IMR-90 (cell line): Measurements from ENCODE around the gene CACNA2D1. TPM values are rescaled to one million over a fixed set of nuclear protein-coding genes. Genes with fewer than 3 reads are reported as not detected.
A peak's percentile ranks its signal among the peaks of the same experiment; 100 is the strongest.

ENCODE experiments used
- ATAC-seq: fragments of 200-7000 bp; cut with Tn5 transposase; 2 replicates; pipeline ENCODE4 v1.9.1; 2020; ENCODE audit warnings: low read depth, mild to moderate bottlenecking, moderate library complexity
- BruUV-seq: library from RNA; stranded (reverse); fragments of 400-500 nt; replicated peaks from 2 replicates; lab custom pipeline; 2021; lab: Mats Ljungman, UMichigan
- CTCF ChIA-PET: fragments of 300-600 bp; formaldehyde crosslinking; extraction: SDS; loops from one replicate; lab custom pipeline; 2021; ENCODE audit warnings: antibody characterized with exemption; lab: Yijun Ruan, JAX
- POLR2A ChIA-PET: fragments of 300-600 bp; sonication (Branson Sonifier 250); formaldehyde crosslinking; loops from one replicate; lab custom pipeline; 2022; ENCODE audit warnings: antibody characterized with exemption; ENCODE audit not compliant: unreplicated experiment; lab: Charles Lee
- DNase-seq: peaks from one replicate; pipeline ENCODE4 v3.0.0; 2013
- H2AFZ ChIP-seq: replicated peaks from 2 replicates; pipeline ENCODE3; 2013; ENCODE audit warnings: low read length, mild to moderate bottlenecking; ENCODE audit not compliant: poor library complexity
- H2AK5ac ChIP-seq: 2 replicates; pipeline ENCODE4 v1.6.1; 2013; ENCODE audit warnings: low read depth, low read length, inconsistent platforms
- H2AK9ac ChIP-seq: replicated peaks from 2 replicates; pipeline ENCODE3; 2013; ENCODE audit warnings: mild to moderate bottlenecking, low read depth, low read length, moderate library complexity; ENCODE audit not compliant: poor library complexity
- H2BK120ac ChIP-seq: 2 replicates; pipeline ENCODE4 v1.6.1; 2013; ENCODE audit warnings: low read depth, low read length, inconsistent platforms
- H2BK15ac ChIP-seq: 3 replicates; pipeline ENCODE4 v1.6.1; 2013; ENCODE audit warnings: low read depth, low read length, inconsistent platforms
- H2BK20ac ChIP-seq: 2 replicates; pipeline ENCODE4 v1.6.1; 2013; ENCODE audit warnings: low read depth, mild to moderate bottlenecking, inconsistent platforms, low read length, moderate library complexity
- H2BK5ac ChIP-seq: 2 replicates; pipeline ENCODE4 v1.6.1; 2013; ENCODE audit warnings: mild to moderate bottlenecking, low read depth, low read length, inconsistent platforms; ENCODE audit not compliant: poor library complexity, severe bottlenecking
- H3K14ac ChIP-seq: replicated peaks from 2 replicates; pipeline ENCODE4 v1.6.1; 2013; ENCODE audit warnings: low read depth, low read length, inconsistent platforms
- H3K18ac ChIP-seq: 2 replicates; pipeline ENCODE4 v1.6.1; 2013; ENCODE audit warnings: low read depth, low read length, control low read depth
- H3K23ac ChIP-seq: 2 replicates; pipeline ENCODE4 v1.6.1; 2013; ENCODE audit warnings: low read depth, low read length, inconsistent platforms
- H3K27ac ChIP-seq: 2 replicates; pipeline ENCODE4 v1.5.1; 2013; ENCODE audit warnings: mild to moderate bottlenecking, control low read depth, low read length; ENCODE audit not compliant: insufficient read depth
- H3K27me3 ChIP-seq: 2 replicates; pipeline ENCODE4 v1.6.1; 2013; ENCODE audit warnings: low read length; ENCODE audit not compliant: control insufficient read depth, insufficient read depth
- H3K36me3 ChIP-seq: 2 replicates; pipeline ENCODE4 v1.6.1; 2013; ENCODE audit warnings: low read length, mixed read lengths; ENCODE audit not compliant: control insufficient read depth, insufficient read depth
- H3K4ac ChIP-seq: 2 replicates; pipeline ENCODE4 v1.6.1; 2013; ENCODE audit warnings: low read depth, low read length, inconsistent platforms
- H3K4me1 ChIP-seq: 2 replicates; pipeline ENCODE4 v1.6.1; 2013; ENCODE audit warnings: low read length, mixed read lengths; ENCODE audit not compliant: control insufficient read depth, insufficient read depth
- H3K4me2 ChIP-seq: 2 replicates; pipeline ENCODE4 v1.6.1; 2013; ENCODE audit warnings: low read depth, mild to moderate bottlenecking, control low read depth, low read length, moderate library complexity
- H3K4me3 ChIP-seq: 2 replicates; pipeline ENCODE4 v1.5.1; 2013; ENCODE audit warnings: low read depth, mild to moderate bottlenecking, control low read depth, low read length, moderate library complexity; ENCODE audit not compliant: insufficient read depth
- H3K56ac ChIP-seq: 2 replicates; pipeline ENCODE4 v1.6.1; 2013; ENCODE audit warnings: low read length, inconsistent platforms; ENCODE audit not compliant: insufficient read depth; ENCODE audit errors: extremely low read depth
- H3K79me1 ChIP-seq, 2 experiments: 2 replicates each; pipeline ENCODE4 v1.6.1; 2013; ENCODE audit warnings: low read length in 2 of 2, inconsistent platforms in 1 of 2, low read depth in 1 of 2
- H3K9ac ChIP-seq: 2 replicates; pipeline ENCODE4 v1.6.1; 2013; ENCODE audit warnings: low read depth, low read length, control low read depth
- H3K9me1 ChIP-seq: 2 replicates; pipeline ENCODE4 v1.6.1; 2013; ENCODE audit warnings: low read length, inconsistent platforms; ENCODE audit not compliant: insufficient read depth
- H3K9me3 ChIP-seq: 2 replicates; pipeline ENCODE4 v1.6.1; 2013; ENCODE audit warnings: low read length; ENCODE audit not compliant: control insufficient read depth, insufficient read depth
- H4K20me1 ChIP-seq: 2 replicates; pipeline ENCODE4 v1.6.1; 2013; ENCODE audit warnings: low read length, inconsistent platforms; ENCODE audit not compliant: insufficient read depth
- H4K5ac ChIP-seq: 2 replicates; pipeline ENCODE4 v1.6.1; 2013; ENCODE audit warnings: mild to moderate bottlenecking, low read depth, low read length, control low read depth
- H4K8ac ChIP-seq, 2 experiments: 2 replicates each; pipeline ENCODE4 v1.6.1; 2013; ENCODE audit warnings: low read depth in 2 of 2, low read length in 2 of 2, control low read depth in 1 of 2, inconsistent platforms in 1 of 2
- H4K91ac ChIP-seq: 2 replicates; pipeline ENCODE4 v1.6.1; 2013; ENCODE audit warnings: low read depth, low read length, inconsistent platforms; ENCODE audit not compliant: insufficient read depth
- ELK1 ChIP-seq: fragments of 150-350 bp; IDR thresholded peaks from 2 replicates; pipeline ENCODE4 v1.6.1; 2016; ENCODE audit warnings: low read depth, mild to moderate bottlenecking, low read length, moderate library complexity, borderline replicate concordance
- MAZ ChIP-seq: IDR thresholded peaks from 2 replicates; pipeline ENCODE4 v1.6.1; 2012; ENCODE audit warnings: low read depth, mild to moderate bottlenecking, low read length, improper control_type of control experiment, moderate library complexity, borderline replicate concordance
- NFE2L2 ChIP-seq: fragments of 150-350 bp; IDR thresholded peaks from 2 replicates; pipeline ENCODE4 v1.6.1; 2016; ENCODE audit warnings: low read depth, mild to moderate bottlenecking, low read length
- RAD21 ChIP-seq: IDR thresholded peaks from 2 replicates; pipeline ENCODE4 v1.6.1; 2012; ENCODE audit warnings: low read length, improper control_type of control experiment
- WGBS, 2 experiments: methylation state at CpG; one replicate each; pipeline versions ENCODE4 v1.1.5 to v1.1.7; 2013; ENCODE audit warnings: missing lambda C conversion rate in 2 of 2; ENCODE audit not compliant: insufficient read length in 1 of 2; ENCODE audit errors: extremely low coverage in 2 of 2; 5-methylcytosine and 5-hydroxymethylcytosine counted together
- dilution Hi-C: fragments of 300-500 bp; cut with HindIII; formaldehyde crosslinking; loops from one replicate; pipeline ENCODE4 v1.14.3; 2018; ENCODE audit warnings: low sequenced_read_pairs; ENCODE audit not compliant: unreplicated experiment
- in situ Hi-C: fragments of 300-500 bp; cut with MboI; formaldehyde crosslinking; loops from 3 replicates; pipeline ENCODE4 v1.14.3; 2019; ENCODE audit warnings: low sequenced_read_pairs, inconsistent platforms, mixed read lengths
- intact Hi-C: fragments of 100-400 bp; cut with micrococcal nuclease; formaldehyde crosslinking; loops from 2 replicates; pipeline ENCODE4 v1.10.0; 2022
- polyA plus RNA-seq, 3 experiments: library from polyadenylated mRNA; depleted of rRNA; stranded (reverse); fragments of >200 nt; gene quantifications; 2 replicates each; pipeline ENCODE4 v1.2.3, GENCODE V29; 2012; ENCODE audit warnings: low replicate concordance in 1 of 3
- total RNA-seq: library from RNA; depleted of rRNA; stranded (reverse); fragments of >200 nt; gene quantifications from 2 replicates; pipeline ENCODE4 v1.2.3, GENCODE V29; 2012

Gene CACNA2D1
- total and polyA plus RNA-seq, 2 of the 4 experiments (the other 2 are of a cell fraction) = 5.8 to 21.9 TPM

- no peaks in the 10 kb centered on the region for H4K20me1 ChIP-seq
- H3K9me1 ChIP-seq = no peaks in the 10 kb centered on the region
- no peak overlapping the region for H3K9ac ChIP-seq
- no peaks in the 10 kb centered on the region for H3K79me1 ChIP-seq
- H3K23ac ChIP-seq = peak overlapping the region; percentile 4; the same call in 1 of the 2 replicates
- intact Hi-C loops = loop anchor here (5.0 kb wide), 1 partner anchor 391 kb away; the partner anchor contains the start of gene CACNA2D1
- ChIA-PET CTCF (interaction anchor here (0.6 kb wide), 1 partner anchor 692 kb away, joined by 3 read pairs; no protein-coding TSS in a partner anchor), POLR2A (no interaction called here)
- H3K18ac ChIP-seq = no peak overlapping the region; the same call in 1 of the 2 replicates
- no peak overlapping the region for H2BK120ac ChIP-seq
- no peak overlapping the region for H3K27ac ChIP-seq
- no peak overlapping the region for H2BK5ac ChIP-seq
- no peak overlapping the region for H2BK15ac ChIP-seq
- H4K5ac ChIP-seq = no peak overlapping the region
- H3K4me3 ChIP-seq = no peak overlapping the region
- in situ Hi-C loops = loop anchor here (10.0 kb wide), 1 partner anchor 173 kb away; no protein-coding TSS in a partner anchor
- H2AFZ ChIP-seq = no peak overlapping the region
- no peak overlapping the region; the same call in 1 of the 2 replicates for H3K4me2 ChIP-seq
- DNase-seq (no peak), ATAC-seq (no peak)
- no peak overlapping the region for H4K91ac ChIP-seq
- dilution Hi-C loops = no loop called here
- no peak overlapping the region for H2AK5ac ChIP-seq
- no peaks in the 10 kb centered on the region for H3K36me3 ChIP-seq
- no peaks in the 10 kb centered on the region for H3K9me3 ChIP-seq
- H3K56ac ChIP-seq = no peak overlapping the region
- H2AK9ac ChIP-seq = no peak overlapping the region
- H2BK20ac ChIP-seq = no peak overlapping the region
- H3K27me3 ChIP-seq = no peaks in the 10 kb centered on the region
- no peak for TF ChIP-seq RAD21
- TF ChIP-seq MAZ = no peak
- no peak for TF ChIP-seq NFE2L2
- no peak for TF ChIP-seq ELK1
- H3K4ac ChIP-seq = no peak overlapping the region
- no peak overlapping the region for H4K8ac ChIP-seq
- no peak overlapping the region for H3K14ac ChIP-seq
- peaks cover 9% of the 10 kb centered on the region for H3K4me1 ChIP-seq
- BruUV-seq = no TSS peak
- no CpG with 5 or more reads among the region's 2 CpGs for WGBS, 2 experiments
Measured at GRCh38 chr7:82051601-82052000, 392.0 kb downstream of the CACNA2D1 start.
